Measurements from ENCODE around the gene TMEM115.
A peak's percentile ranks its signal among the peaks of the same experiment; 100 is the strongest.

The TMEM115 gene

GRCh38 chr3:50340147-50340447, 19.2 kb downstream of the TMEM115 start:
- CTCF ChIA-PET = no interaction called here
- POLR2A ChIA-PET = interaction anchor here (1.3 kb wide), 1 partner anchor 12 kb away, joined by 3 read pairs; the partner anchor contains the start of gene TUSC2
- H3K4me1 ChIP-seq (ENCODE audit: control insufficient read depth, insufficient read depth, low read length) = no peaks in the 10 kb centered on the region; the same call in 1 of the 2 replicates

GRCh38 chr3:50339485-50340146, 19.7 kb downstream of the TMEM115 start:
- Histone ChIP-seq H3K4me1 (ENCODE audit: control insufficient read depth, insufficient read depth, low read length) (no peaks in the 10 kb centered on the region; the same call in 1 of the 2 replicates), H3K9me3 (ENCODE audit: control insufficient read depth, insufficient read depth, low read depth, low read length) (no peaks in the 10 kb centered on the region), H3K27ac (ENCODE audit: extremely low read depth, low read depth, low read length) (no peak overlapping the region), H3K4me3 (ENCODE audit: low read depth, low read length) (no peak overlapping the region), H3K36me3 (ENCODE audit: control insufficient read depth in 2 of 2, insufficient read depth in 1 of 2, low read length in 2 of 2) (peaks cover 0 to 21% of the 10 kb centered on the region in 2 experiments; a peak in 2 of 3 replicates)
- TF ChIP-seq ZIC2 (tag by site-specific recombination; IDR thresholded peaks at IDR 0.05) (peak; percentile 59), SCRT2 (tag by site-specific recombination; IDR thresholded peaks at IDR 0.05) (peak; percentile 61; the same call in 1 of the 2 replicates), ZNF362 (tag by site-specific recombination; IDR thresholded peaks at IDR 0.05) (no peak), ZBTB49 (tag by site-specific recombination; IDR thresholded peaks at IDR 0.05; ENCODE audit: low read depth) (no peak), SCRT1 (tag by site-specific recombination; IDR thresholded peaks at IDR 0.05; ENCODE audit: borderline replicate concordance) (no peak), MZF1 (tag by site-specific recombination; IDR thresholded peaks at IDR 0.05; ENCODE audit: borderline replicate concordance) (no peak), ZNF423 (tag by site-specific recombination; IDR thresholded peaks at IDR 0.05) (no peak), KLF10 (tag by site-specific recombination; IDR thresholded peaks at IDR 0.05) (no peak), ZBTB20 (tag by site-specific recombination; IDR thresholded peaks at IDR 0.05) (no peak), ZNF777 (tag by site-specific recombination; IDR thresholded peaks at IDR 0.05; ENCODE audit: borderline replicate concordance) (no peak), GLIS1 (tag by site-specific recombination; IDR thresholded peaks at IDR 0.05) (peak; percentile 43), BCL11B (tag by site-specific recombination; IDR thresholded peaks at IDR 0.05; ENCODE audit: low read depth) (no peak), SP2 (tag by site-specific recombination; IDR thresholded peaks at IDR 0.05) (no peak), ZNF560 (tag by site-specific recombination; IDR thresholded peaks at IDR 0.05; ENCODE audit: borderline replicate concordance) (no peak), ZNF10 (tag by site-specific recombination; IDR thresholded peaks at IDR 0.05) (no peak), ZNF404 (tag by site-specific recombination; IDR thresholded peaks at IDR 0.05) (no peak), ZNF645 (tag by site-specific recombination; IDR thresholded peaks at IDR 0.05) (no peak)
- ChIA-PET POLR2A (interaction anchor here (1.3 kb wide), 1 partner anchor 12 kb away, joined by 3 read pairs; the partner anchor contains the start of gene TUSC2), CTCF (no interaction called here)

More at GRCh38 chr3:50340147-50340447, 19.2 kb downstream of the TMEM115 start:
- Histone ChIP-seq H3K36me3 (ENCODE audit: control insufficient read depth in 2 of 2, insufficient read depth in 1 of 2, low read length in 2 of 2) (peaks cover 0 to 25% of the 10 kb centered on the region in 2 experiments; a peak in 2 of 3 replicates), H3K9me3 (ENCODE audit: control insufficient read depth, insufficient read depth, low read depth, low read length) (no peaks in the 10 kb centered on the region), H3K27ac (ENCODE audit: extremely low read depth, low read depth, low read length) (no peak overlapping the region), H3K4me3 (ENCODE audit: low read depth, low read length) (no peak overlapping the region)
- TF ChIP-seq ZNF362 (tag by site-specific recombination; IDR thresholded peaks at IDR 0.05) (no peak), ZNF398 (tag by site-specific recombination; IDR thresholded peaks at IDR 0.05) (no peak), OSR2 (tag by site-specific recombination; IDR thresholded peaks at IDR 0.05) (no peak), ZNF133 (tag by site-specific recombination; IDR thresholded peaks at IDR 0.05) (no peak), KLF8 (tag by site-specific recombination; IDR thresholded peaks at IDR 0.05) (no peak), ZNF311 (tag by site-specific recombination; IDR thresholded peaks at IDR 0.05; ENCODE audit: borderline replicate concordance) (no peak), KLF1 (tag by site-specific recombination; IDR thresholded peaks at IDR 0.05) (no peak), ZNF214 (tag by site-specific recombination; IDR thresholded peaks at IDR 0.05; ENCODE audit: borderline replicate concordance) (no peak)

All from HEK293 (cell line).